Liver (tissue), 9 donors: ENCODE results near the gene BMP7. TPM values are rescaled to one million over a fixed set of nuclear protein-coding genes. Genes with fewer than 3 reads are reported as not detected.
"Not testable (repeated sequence)": the region's sequence is repeated elsewhere in the genome, so short reads cannot be mapped to it uniquely, and the experiment has no call there.

Experiments
- DNase-seq: peaks from one replicate; pipeline ENCODE4 v3.0.0-alpha.2; 2017; ENCODE audit warnings: low spot score
- H3K27ac ChIP-seq, 2 donors: one replicate each; pipeline ENCODE4 v1.7.0; 2013; ENCODE audit warnings: inconsistent platforms in 2 of 2, low read length in 2 of 2, control low read depth in 1 of 2, low read depth in 1 of 2, mild to moderate bottlenecking in 1 of 2
- H3K27me3 ChIP-seq, 4 donors: one replicate each; pipeline versions ENCODE4 v1.6.1 to v1.7.0; 2013; ENCODE audit warnings: low read length in 3 of 4, inconsistent platforms in 1 of 4, mild to moderate bottlenecking in 1 of 4, moderate library complexity in 1 of 4; ENCODE audit not compliant: control insufficient read depth in 4 of 4, insufficient read depth in 4 of 4
- H3K36me3 ChIP-seq, 4 donors: one replicate each; pipeline versions ENCODE4 v1.6.1 to v1.7.0; 2013; ENCODE audit warnings: low read length in 3 of 4, mild to moderate bottlenecking in 3 of 4, low read depth in 1 of 4, moderate library complexity in 1 of 4; ENCODE audit not compliant: control insufficient read depth in 4 of 4, insufficient read depth in 3 of 4
- H3K4me1 ChIP-seq, 4 donors: one replicate each; pipeline versions ENCODE4 v1.6.1 to v1.7.0; 2013; ENCODE audit warnings: low read length in 3 of 4, mild to moderate bottlenecking in 3 of 4, moderate library complexity in 1 of 4; ENCODE audit not compliant: control insufficient read depth in 4 of 4, insufficient read depth in 4 of 4
- H3K4me3 ChIP-seq, 3 donors: one replicate each; pipeline versions ENCODE4 v1.6.1 to v1.7.0; 2013; ENCODE audit warnings: low read length in 3 of 3, control low read depth in 1 of 3, low read depth in 1 of 3, mild to moderate bottlenecking in 1 of 3
- H3K9ac ChIP-seq, 2 donors: one replicate each; pipeline ENCODE4 v1.7.0; 2013; ENCODE audit warnings: low read length in 2 of 2, mild to moderate bottlenecking in 2 of 2, moderate library complexity in 2 of 2, control low read depth in 1 of 2, low read depth in 1 of 2
- H3K9me3 ChIP-seq, 4 donors: one replicate each; pipeline versions ENCODE4 v1.6.1 to v1.7.0; 2013; ENCODE audit warnings: low read length in 3 of 4; ENCODE audit not compliant: control insufficient read depth in 4 of 4
- ATF3 ChIP-seq: IDR thresholded peaks from 2 replicates; pipeline ENCODE4 v1.6.1; 2016; ENCODE audit warnings: antibody characterized with exemption
- EGR1 ChIP-seq, 2 donors: IDR thresholded peaks; 2 replicates each; pipeline ENCODE4 v1.6.1; 2016 to 2018; ENCODE audit warnings: antibody characterized with exemption in 2 of 2, low read depth in 2 of 2
- FOXA1 ChIP-seq: IDR thresholded peaks from 2 replicates; pipeline ENCODE4 v1.6.1; 2016; ENCODE audit warnings: antibody characterized with exemption
- GABPA ChIP-seq, 2 donors: IDR thresholded peaks in 1 of 2; conservative IDR thresholded peaks in 1 of 2; 2 replicates each; pipeline ENCODE4 v1.6.1; 2016; ENCODE audit warnings: antibody characterized with exemption in 2 of 2, mild to moderate bottlenecking in 1 of 2, moderate library complexity in 1 of 2
- HNF4A ChIP-seq, 2 donors: conservative IDR thresholded peaks; 2 replicates each; pipeline ENCODE4 v1.6.1; 2016; ENCODE audit warnings: antibody characterized with exemption in 2 of 2, mild to moderate bottlenecking in 2 of 2
- HNF4G ChIP-seq: IDR thresholded peaks from 2 replicates; pipeline ENCODE4 v1.6.1; 2016; ENCODE audit warnings: antibody characterized with exemption
- NR2F2 ChIP-seq: IDR thresholded peaks from 2 replicates; pipeline ENCODE4 v1.6.1; 2016; ENCODE audit warnings: antibody characterized with exemption
- RAD21 ChIP-seq, 2 donors: IDR thresholded peaks; 2 replicates each; pipeline ENCODE4 v1.6.1; 2016; ENCODE audit warnings: antibody characterized with exemption in 2 of 2, mild to moderate bottlenecking in 2 of 2
- RXRA ChIP-seq, 2 donors: IDR thresholded peaks; 2 replicates each; pipeline ENCODE4 v1.6.1; 2017 to 2018; ENCODE audit warnings: antibody characterized with exemption in 2 of 2, mild to moderate bottlenecking in 1 of 2
- SP1 ChIP-seq: IDR thresholded peaks from 2 replicates; pipeline ENCODE4 v1.6.1; 2018; ENCODE audit warnings: antibody characterized with exemption, mild to moderate bottlenecking
- YY1 ChIP-seq: IDR thresholded peaks from 2 replicates; pipeline ENCODE4 v1.6.1; 2016; ENCODE audit warnings: antibody characterized with exemption, mild to moderate bottlenecking
- WGBS: extraction: QIAGEN DNeasy Blood & Tissue Kit; methylation state at CpG from one replicate; pipeline ENCODE4 v1.1.7; 2013; 5-methylcytosine and 5-hydroxymethylcytosine counted together
- polyA plus RNA-seq, 2 donors: library from polyadenylated mRNA; stranded (reverse) in 1 of 2; unstranded in 1 of 2; fragments of 200-250 nt in 1 of 2; fragments of >200 nt in 1 of 2; fragmentation: Nextera tagmentation in 1 of 2; extraction: Ambion mirVana in 1 of 2; gene quantifications; one replicate each; pipeline versions ENCODE4 v1.2.1 to v1.2.3, GENCODE V29; 2013 to 2015
- total RNA-seq, 2 donors: library from RNA; depleted of rRNA; stranded (reverse); fragments of >200 nt; gene quantifications; one replicate each; pipeline ENCODE4 v1.2.3, GENCODE V29; 2014
- TF ChIP-seq, protein P1 (sequence below): IDR thresholded peaks from 2 replicates; pipeline ENCODE4 v1.6.1; 2016; ENCODE audit warnings: antibody characterized with exemption
- TF ChIP-seq, protein P2 (sequence below): IDR thresholded peaks from 2 replicates; pipeline ENCODE4 v1.6.1; 2016; ENCODE audit warnings: antibody characterized with exemption, mild to moderate bottlenecking
- donor health status: healthy.
- donor health status: healthy.
- donor health status: healthy.
- donor health status: healthy.
- donor health status: healthy.

BMP7 gene
- total and polyA plus RNA-seq, 4 donors: not detected

GRCh38 chr20:57265997-57266290 lies 497 bp downstream of the BMP7 start:
- no peaks in the 10 kb centered on the region for H3K9me3 ChIP-seq
- no peak for DNase-seq
- H3K4me1 ChIP-seq: peaks cover 0 to 16% (median 4%) of the 10 kb centered on the region in 4 donors
- peaks cover 2 to 36% (median 5%) of the 10 kb centered on the region in 4 donors for H3K27me3 ChIP-seq
- WGBS: 2% methylated on average over 39 of the region's 39 CpGs
- TF ChIP-seq HNF4G: no peak
- TF ChIP-seq NR2F2: no peak
- no peak for TF ChIP-seq RAD21 (IDR thresholded peaks at IDR 0.05)
- TF ChIP-seq YY1: no peak
- TF ChIP-seq ATF3: no peak
- TF ChIP-seq, protein P1, sequence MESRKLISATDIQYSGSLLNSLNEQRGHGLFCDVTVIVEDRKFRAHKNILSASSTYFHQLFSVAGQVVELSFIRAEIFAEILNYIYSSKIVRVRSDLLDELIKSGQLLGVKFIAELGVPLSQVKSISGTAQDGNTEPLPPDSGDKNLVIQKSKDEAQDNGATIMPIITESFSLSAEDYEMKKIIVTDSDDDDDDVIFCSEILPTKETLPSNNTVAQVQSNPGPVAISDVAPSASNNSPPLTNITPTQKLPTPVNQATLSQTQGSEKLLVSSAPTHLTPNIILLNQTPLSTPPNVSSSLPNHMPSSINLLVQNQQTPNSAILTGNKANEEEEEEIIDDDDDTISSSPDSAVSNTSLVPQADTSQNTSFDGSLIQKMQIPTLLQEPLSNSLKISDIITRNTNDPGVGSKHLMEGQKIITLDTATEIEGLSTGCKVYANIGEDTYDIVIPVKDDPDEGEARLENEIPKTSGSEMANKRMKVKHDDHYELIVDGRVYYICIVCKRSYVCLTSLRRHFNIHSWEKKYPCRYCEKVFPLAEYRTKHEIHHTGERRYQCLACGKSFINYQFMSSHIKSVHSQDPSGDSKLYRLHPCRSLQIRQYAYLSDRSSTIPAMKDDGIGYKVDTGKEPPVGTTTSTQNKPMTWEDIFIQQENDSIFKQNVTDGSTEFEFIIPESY: no peak
- no peak for TF ChIP-seq GABPA (IDR thresholded peaks at IDR 0.05 in 1 of 2, conservative IDR thresholded peaks at IDR 0.05 in 1 of 2)
- no peak for TF ChIP-seq RXRA (IDR thresholded peaks at IDR 0.05)
- no peak for TF ChIP-seq EGR1 (IDR thresholded peaks at IDR 0.05; ENCODE audit: low read depth in 2 of 2)
- no peak for TF ChIP-seq SP1
- no peak for TF ChIP-seq HNF4A (conservative IDR thresholded peaks at IDR 0.05)
- TF ChIP-seq, protein P2, sequence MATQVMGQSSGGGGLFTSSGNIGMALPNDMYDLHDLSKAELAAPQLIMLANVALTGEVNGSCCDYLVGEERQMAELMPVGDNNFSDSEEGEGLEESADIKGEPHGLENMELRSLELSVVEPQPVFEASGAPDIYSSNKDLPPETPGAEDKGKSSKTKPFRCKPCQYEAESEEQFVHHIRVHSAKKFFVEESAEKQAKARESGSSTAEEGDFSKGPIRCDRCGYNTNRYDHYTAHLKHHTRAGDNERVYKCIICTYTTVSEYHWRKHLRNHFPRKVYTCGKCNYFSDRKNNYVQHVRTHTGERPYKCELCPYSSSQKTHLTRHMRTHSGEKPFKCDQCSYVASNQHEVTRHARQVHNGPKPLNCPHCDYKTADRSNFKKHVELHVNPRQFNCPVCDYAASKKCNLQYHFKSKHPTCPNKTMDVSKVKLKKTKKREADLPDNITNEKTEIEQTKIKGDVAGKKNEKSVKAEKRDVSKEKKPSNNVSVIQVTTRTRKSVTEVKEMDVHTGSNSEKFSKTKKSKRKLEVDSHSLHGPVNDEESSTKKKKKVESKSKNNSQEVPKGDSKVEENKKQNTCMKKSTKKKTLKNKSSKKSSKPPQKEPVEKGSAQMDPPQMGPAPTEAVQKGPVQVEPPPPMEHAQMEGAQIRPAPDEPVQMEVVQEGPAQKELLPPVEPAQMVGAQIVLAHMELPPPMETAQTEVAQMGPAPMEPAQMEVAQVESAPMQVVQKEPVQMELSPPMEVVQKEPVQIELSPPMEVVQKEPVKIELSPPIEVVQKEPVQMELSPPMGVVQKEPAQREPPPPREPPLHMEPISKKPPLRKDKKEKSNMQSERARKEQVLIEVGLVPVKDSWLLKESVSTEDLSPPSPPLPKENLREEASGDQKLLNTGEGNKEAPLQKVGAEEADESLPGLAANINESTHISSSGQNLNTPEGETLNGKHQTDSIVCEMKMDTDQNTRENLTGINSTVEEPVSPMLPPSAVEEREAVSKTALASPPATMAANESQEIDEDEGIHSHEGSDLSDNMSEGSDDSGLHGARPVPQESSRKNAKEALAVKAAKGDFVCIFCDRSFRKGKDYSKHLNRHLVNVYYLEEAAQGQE: no peak
- no peak overlapping the region for H3K9ac ChIP-seq
- H3K4me3 ChIP-seq: peak overlapping the region in 1 of 3 donors; percentile 10
- no peak overlapping the region for H3K27ac ChIP-seq
- no peaks in the 10 kb centered on the region for H3K36me3 ChIP-seq

DNA sequence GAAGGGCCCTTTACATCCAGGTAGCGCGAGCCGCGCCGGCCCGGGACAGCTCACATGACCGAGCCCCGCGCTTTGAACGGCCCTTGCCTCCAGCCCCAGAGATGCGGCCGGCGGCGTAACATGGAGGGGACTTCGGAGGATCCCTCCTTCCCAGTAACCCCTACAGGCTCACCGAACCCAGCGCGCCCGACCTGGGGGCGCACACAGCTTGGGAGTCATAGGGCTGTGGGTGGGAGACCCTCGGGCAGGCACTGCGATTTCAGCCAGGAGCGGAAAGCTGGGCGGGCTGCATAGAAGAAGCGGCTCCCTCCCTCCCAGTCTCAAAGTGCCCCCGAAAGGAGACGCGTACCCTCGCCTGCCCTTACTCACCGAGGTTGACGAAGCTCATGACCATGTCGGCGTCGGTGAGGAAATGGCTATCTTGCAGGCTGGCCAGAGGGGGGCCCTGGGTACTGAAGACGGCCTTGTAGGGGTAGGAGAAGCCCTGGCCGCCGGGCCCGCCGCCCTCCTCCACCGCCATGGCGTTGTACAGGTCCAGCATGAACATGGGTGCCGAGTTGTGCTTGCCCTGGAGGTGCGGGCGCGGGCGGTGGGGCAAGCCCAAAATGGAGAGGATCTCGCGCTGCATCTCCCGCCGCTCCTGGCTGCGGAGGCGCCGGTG lies 975 bp downstream of the BMP7 start:
- peaks cover 0 to 16% (median 4%) of the 10 kb centered on the region in 4 donors for H3K4me1 ChIP-seq
- TF ChIP-seq NR2F2: no peak
- no peak for TF ChIP-seq HNF4A (conservative IDR thresholded peaks at IDR 0.05)
- no peak for TF ChIP-seq FOXA1

DNA sequence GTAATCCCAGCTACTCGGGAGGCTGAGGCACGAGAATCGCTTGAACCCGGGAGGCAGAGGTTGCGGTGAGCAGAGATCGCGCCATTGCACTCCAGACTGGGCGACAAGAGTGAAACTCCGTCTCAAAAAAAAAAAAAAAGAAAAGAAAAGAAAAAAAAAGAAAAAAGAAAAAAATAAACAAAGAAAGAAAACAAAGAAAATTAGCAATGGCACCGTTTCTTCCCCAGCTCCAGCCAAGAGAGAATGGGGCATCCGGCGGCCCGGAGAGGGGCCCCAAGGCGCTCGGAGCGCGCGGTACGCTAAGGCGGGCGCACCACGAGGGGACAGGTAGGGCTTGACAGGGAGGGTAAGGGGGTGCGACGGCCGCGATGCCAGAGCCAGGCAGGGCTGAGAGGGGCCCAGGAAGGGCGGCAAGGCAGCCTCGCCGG lies 1.5 kb downstream of the BMP7 start:
- not testable (repeated sequence) for H3K4me3 ChIP-seq, H3K27ac ChIP-seq, H3K9ac ChIP-seq, DNase-seq, H3K9me3 ChIP-seq, H3K36me3 ChIP-seq
- 8% methylated on average over 29 of the region's 29 CpGs for WGBS
- Histone ChIP-seq H3K27me3 (peaks cover 2 to 36% (median 5%) of the 10 kb centered on the region in 4 donors), H3K4me1 (peaks cover 0 to 16% (median 4%) of the 10 kb centered on the region in 4 donors)

More for the DNA sequence above, 975 bp downstream of the BMP7 start:
- no peak for DNase-seq
- H3K9ac ChIP-seq: no peak overlapping the region
- H3K36me3 ChIP-seq: no peaks in the 10 kb centered on the region
- H3K9me3 ChIP-seq: no peaks in the 10 kb centered on the region
- no peak overlapping the region for H3K27ac ChIP-seq
- H3K27me3 ChIP-seq: peaks cover 2 to 36% (median 5%) of the 10 kb centered on the region in 4 donors
- WGBS: 4% methylated on average over 53 of the region's 53 CpGs
- H3K4me3 ChIP-seq: no peak overlapping the region
